Activated T-cell treated with anti-CD3 and anti-CD28 coated beads for 24 hours (primary cell): ENCODE data around the gene COL27A1.
"Not testable (repeated sequence)": the region's sequence is repeated elsewhere in the genome, so short reads cannot be mapped to it uniquely, and the experiment has no call there.

Experiments used
- DNase-seq: peaks from one replicate; pipeline ENCODE4 v3.0.0-alpha.2; 2020; ENCODE audit warnings: low read depth

Gene COL27A1

DNA sequence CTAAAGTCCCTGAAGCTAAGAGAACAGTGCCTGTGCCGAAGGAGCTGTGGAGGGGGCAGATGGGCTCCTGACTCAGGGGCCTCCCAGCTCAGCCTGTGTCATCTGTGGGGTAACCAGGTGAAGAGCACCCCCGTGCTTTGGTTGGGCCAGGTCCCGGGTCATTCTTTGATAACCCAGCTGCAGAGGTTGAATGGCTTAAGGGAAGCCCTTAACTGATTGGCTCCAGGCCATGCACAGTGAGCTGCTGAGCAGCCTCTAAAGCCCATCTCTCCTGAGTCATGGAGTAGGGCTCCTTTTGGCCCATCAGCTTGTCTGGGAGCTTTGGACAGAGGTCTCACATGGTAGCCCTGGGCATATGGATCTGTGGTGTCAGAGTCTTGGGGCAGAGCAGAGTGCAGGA is 28.7 kb downstream of the COL27A1 start:
- no peak for DNase-seq

DNA sequence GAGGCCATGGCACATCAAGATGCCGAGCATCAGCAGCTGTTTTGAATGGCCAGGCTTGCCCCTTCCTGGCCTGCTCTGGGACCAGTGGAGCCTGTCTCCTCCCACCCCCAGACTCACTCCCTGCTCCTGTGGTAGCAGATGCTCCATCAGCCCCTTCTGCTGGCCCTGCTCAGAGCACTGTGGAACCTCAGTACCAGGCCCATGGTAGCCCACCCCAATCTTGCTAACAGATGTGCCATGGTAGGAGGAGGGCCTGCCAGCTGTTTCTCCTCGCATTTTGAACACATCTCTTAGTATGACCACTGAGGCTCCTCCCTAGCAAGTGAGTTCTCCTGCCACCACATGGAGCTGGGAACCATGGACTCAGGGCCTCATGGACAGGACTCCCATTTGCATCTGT is 29.5 kb downstream of the COL27A1 start:
- no peak for DNase-seq

GRCh38 chr9:114185570-114186490 is 30.5 kb downstream of the COL27A1 start:
- no peak for DNase-seq

GRCh38 chr9:114186605-114187289 is 31.4 kb downstream of the COL27A1 start:
- no peak for DNase-seq

DNA sequence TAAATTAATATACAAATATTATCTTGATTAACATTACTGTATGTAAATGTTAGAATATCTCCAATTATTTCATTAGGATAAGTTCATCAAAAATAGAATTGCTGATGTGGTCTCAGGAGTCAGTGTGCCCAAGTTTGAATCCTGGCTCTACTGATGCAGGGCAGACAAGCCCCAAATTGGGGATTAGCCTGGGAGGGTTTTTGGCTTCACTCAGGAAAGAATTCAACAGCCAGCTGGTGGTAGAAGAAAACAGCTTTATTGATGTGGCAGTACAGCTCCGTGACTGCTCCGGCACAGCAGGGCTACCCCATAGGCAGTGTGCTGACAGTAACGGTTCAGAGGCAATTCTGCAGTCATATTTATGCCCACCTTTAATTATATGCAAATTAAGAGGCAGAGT is 32.5 kb downstream of the COL27A1 start:
- DNase-seq, result no peak

DNA sequence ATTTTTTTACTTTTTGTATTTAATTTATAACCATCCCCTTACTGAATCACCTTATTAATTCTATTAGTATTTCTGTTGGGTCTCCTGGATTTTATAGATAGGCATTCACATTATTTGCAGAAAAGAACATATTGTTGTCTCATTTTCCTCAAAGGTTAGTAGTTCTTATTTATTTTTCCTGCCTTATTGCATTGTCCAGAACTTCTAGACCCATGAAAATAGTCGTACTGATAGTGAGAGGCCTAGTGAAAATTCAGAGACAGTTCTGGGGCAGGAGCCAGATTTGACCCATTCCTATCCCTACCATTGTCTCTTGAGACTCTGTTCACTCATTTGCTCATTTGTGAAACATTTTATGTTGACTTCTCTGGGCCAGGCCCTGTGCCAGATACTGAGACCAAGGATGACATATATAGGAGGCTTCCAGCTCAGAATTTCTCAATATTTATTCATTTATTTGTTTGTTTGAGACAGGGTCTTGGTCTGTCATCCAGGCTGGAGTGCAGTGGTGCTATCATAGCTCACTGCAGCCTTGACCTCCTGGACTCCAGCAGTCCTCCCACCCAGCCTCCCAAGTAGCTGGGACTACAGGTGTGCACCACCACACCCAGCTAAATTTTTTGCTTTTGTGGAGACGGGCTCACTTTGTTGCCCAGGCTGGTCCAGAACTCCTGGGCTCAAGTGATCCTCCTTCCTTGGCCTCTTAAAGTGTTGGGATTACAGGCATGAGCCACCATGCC is 34.7 kb downstream of the COL27A1 start:
- DNase-seq, result no peak

DNA sequence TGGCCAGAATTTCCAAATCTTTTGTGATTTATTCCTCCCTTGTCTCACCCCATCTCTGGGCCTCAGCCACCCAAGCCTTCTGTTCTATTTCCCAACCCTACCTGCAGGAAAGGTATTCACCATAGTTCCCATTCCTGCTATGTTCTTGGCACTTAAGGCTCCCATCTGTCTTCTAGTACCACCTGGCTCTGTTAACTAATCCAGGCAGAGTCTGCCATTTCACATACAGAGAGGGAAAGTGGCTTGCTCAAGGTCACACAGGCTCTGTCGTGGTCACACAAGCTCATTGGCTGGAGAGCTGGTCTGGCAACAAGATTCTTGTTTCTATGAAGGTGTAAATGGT is 35.2 kb downstream of the COL27A1 start:
- DNase-seq, result no peak

- not testable (repeated sequence) for DNase-seq
These were observed 36.1 kb downstream of the COL27A1 start for GRCh38 chr9:114191402-114191801.

DNA sequence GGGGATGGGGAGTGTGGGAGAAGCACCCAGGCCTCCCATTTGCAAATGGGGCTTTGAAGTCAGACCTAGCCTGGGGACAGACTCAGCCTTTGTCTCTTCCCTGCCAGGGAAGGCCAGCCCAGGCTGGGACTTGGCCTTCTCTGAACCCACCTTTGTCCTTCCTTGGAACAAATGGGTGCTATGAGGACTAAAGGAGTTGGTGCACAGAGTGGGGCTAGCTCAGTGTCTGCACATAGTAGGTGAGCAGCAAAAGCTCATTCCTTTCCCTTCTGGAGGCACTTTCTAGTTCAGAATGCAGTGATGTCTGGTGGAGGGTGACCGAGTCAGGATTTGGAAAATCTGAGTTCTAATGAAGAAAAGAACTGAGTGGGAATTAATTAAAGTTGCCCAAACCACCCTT is 37.2 kb downstream of the COL27A1 start:
- DNase-seq, result no peak

DNA sequence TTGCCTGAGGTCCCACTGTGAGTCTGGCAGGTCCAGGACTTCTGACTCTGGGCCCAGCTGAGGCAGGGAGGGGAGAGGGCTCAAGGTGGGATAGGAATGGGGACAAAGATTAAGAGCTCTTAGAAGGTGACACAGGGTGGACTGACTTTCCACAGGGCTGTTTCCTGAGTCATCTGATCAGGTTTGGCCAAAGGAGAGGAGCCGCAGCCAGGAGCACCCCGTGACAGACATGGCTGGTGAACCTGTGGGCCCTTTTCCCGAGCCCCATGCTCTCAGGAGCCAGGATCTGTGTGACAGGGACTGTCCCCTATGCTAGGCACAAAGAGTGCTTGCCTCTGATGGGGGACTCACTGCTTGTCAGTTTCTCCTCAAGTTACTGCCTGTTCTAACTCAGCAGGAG is 37.8 kb downstream of the COL27A1 start:
- DNase-seq, result no peak

DNA sequence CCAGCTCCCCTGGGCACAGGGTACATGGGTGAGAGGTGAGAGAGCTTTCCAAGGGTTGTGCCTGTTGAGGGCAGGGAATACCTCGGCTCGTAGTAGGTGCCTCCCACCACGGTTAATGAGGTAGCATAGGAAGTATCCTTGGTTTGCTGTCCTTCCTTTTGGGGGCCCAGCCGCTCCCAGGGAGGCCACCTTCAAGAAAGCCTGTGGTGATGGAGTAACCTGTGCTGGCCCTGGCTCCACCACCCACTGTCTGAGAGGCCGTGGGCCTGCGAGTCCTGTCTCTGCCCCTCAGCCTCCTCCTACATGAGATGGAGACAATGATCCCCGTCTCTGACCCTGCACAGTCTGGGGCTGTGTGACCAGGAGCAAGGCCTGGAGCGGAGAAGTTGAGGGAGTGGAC is 40.8 kb downstream of the COL27A1 start:
- DNase-seq, result no peak

- no peak for DNase-seq
These were observed 41.8 kb downstream of the COL27A1 start for GRCh38 chr9:114196979-114197622.

GRCh38 chr9:114198249-114199040 is 43.1 kb downstream of the COL27A1 start:
- no peak for DNase-seq

- no peak for DNase-seq
These were observed 45.5 kb downstream of the COL27A1 start for GRCh38 chr9:114200721-114201300.

GRCh38 chr9:114202396-114202795 is 47.1 kb downstream of the COL27A1 start:
- DNase-seq, result no peak

DNA sequence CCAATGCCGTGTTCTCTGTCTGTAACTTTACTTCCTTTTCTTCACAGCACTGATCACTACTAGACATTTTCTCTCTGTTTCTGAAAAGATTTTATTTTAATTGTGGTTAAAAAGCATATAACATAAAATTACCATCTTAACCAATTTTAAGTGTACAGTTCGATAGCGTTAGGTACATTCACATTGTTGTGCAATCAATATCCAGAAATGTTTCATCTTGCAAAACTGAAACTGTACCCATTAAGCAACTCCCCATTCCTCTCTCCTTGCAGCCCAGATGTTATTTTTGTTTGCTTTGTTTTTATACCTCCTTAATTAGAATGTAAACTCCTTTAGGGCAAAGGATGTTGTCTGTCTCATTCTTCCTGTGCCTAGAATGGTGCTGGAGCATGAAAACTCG is 47.5 kb downstream of the COL27A1 start:
- DNase-seq, result no peak

GRCh38 chr9:114203410-114204140 is 48.2 kb downstream of the COL27A1 start:
- no peak for DNase-seq

DNA sequence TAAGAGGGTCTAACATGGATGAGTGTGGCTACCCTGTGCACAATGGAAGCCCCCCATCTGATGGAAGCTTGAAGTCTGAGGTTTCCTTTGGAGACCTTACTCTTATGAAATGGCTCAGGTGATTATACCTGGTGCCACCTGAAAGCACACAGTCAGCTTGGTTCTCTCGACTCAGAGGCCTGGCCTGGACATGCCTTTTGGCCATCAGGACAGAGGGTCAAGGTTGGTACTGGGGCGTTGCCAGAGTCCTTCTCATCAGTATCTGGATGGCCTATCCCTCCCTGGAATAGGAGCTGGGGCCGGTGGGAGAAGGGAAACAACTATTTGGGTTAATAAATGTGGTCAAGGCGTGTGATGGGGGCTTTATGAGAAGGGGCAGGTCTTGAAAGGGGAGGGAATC is 48.9 kb downstream of the COL27A1 start:
- no peak for DNase-seq

DNA sequence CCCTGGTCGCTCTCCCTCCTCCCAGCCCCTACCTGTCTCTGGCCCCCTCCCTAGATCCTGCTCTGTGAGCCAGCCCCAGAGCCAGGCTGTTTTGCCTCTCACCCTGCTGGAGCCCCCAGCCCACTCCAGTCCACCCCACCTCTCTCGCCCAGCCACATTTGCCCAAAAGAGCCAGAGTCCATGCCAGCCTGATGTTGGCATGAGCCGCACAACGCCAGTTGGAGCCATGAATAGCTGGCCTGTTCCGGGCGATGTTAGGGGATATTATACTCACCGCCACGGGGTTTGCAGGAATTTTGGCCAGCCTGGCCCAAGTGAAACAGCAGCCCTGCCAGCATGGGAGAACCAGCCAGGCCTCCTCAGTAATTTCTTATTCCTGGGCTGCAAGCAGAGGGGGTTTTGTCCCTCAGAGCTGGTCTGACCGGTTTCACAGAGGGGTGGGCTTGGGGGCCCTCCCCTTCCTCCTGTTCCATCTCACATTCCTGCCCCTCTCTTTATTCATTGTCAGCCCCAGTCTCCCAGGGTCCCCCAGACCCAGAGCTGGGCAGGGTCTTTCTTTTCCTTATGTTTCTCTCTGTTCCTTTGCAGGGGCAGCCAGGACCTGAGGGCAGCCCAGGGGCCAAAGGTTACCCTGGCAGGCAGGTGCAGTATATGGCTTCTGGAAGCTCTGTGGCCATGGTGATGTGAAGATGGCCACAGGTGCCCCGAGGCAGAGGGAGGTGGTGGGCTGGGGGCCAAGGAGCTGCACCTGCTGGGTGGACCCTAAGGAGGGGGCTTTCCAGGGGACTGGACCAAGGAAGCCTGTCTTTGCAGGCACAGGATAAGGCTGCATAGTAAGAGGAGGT is 50.1 kb downstream of the COL27A1 start:
- no peak for DNase-seq
